CD14-positive monocyte (primary cell): ENCODE results near the gene EXOC1. TPM values are rescaled to one million over a fixed set of nuclear protein-coding genes. Genes with fewer than 3 reads are reported as not detected.

Source experiments
- DNase-seq, 3 donors: peaks; one replicate each; pipeline ENCODE4 v3.0.0-alpha.2; 2011 to 2022
- H2AFZ ChIP-seq: 2 replicates; pipeline ENCODE4 v1.6.0; 2012; ENCODE audit warnings: mild to moderate bottlenecking, low read depth, low read length, inconsistent platforms; ENCODE audit not compliant: insufficient read depth, poor library complexity, severe bottlenecking
- H3K27ac ChIP-seq, 2 donors: 1 replicate in 1 of 2; 2 replicates in 1 of 2; pipeline ENCODE4 v1.5.1; 2012 to 2013; ENCODE audit warnings: low read length in 2 of 2, control low read depth in 1 of 2, inconsistent platforms in 1 of 2, low read depth in 1 of 2, mild to moderate bottlenecking in 1 of 2
- H3K27me3 ChIP-seq, 2 donors: one replicate each; pipeline versions ENCODE4 v1.6.0 to v1.6.1; 2011 to 2013; ENCODE audit warnings: low read length in 2 of 2; ENCODE audit not compliant: control insufficient read depth in 2 of 2, insufficient read depth in 2 of 2
- H3K36me3 ChIP-seq, 2 donors: replicated peaks in 1 of 2; 1 replicate in 1 of 2; 2 replicates in 1 of 2; pipeline versions ENCODE4 v1.5.1 to v1.6.1; 2012 to 2013; ENCODE audit warnings: low read length in 2 of 2, control low read depth in 1 of 2, inconsistent platforms in 1 of 2, mild to moderate bottlenecking in 1 of 2; ENCODE audit not compliant: insufficient read depth in 2 of 2, control insufficient read depth in 1 of 2
- H3K4me1 ChIP-seq, 2 donors: 1 replicate in 1 of 2; 2 replicates in 1 of 2; pipeline versions ENCODE4 v1.5.1 to v1.6.1; 2012 to 2013; ENCODE audit warnings: low read length in 2 of 2, control low read depth in 1 of 2, inconsistent platforms in 1 of 2, mild to moderate bottlenecking in 1 of 2, moderate library complexity in 1 of 2; ENCODE audit not compliant: insufficient read depth in 2 of 2, control insufficient read depth in 1 of 2
- H3K4me2 ChIP-seq: replicated peaks from 2 replicates; pipeline ENCODE3; 2012; ENCODE audit warnings: low read length, moderate library complexity, mild to moderate bottlenecking; ENCODE audit not compliant: poor library complexity, severe bottlenecking; ENCODE audit errors: extremely low read depth
- H3K4me3 ChIP-seq, 3 experiments: fragments of 200-600 bp in 1 of 3; sonication (generic) in 1 of 3; replicated peaks in 1 of 3; 1 replicate in 2 of 3; 2 replicates in 1 of 3; pipeline ENCODE4 v1.5.1; 2011 to 2013; ENCODE audit warnings: low read length in 3 of 3, mild to moderate bottlenecking in 3 of 3, control low read depth in 2 of 3, low read depth in 2 of 3, inconsistent platforms in 1 of 3, moderate library complexity in 1 of 3
- H3K79me2 ChIP-seq: 2 replicates; pipeline ENCODE4 v1.6.0; 2012; ENCODE audit warnings: mild to moderate bottlenecking, control low read depth, inconsistent platforms, low read length, moderate library complexity; ENCODE audit not compliant: insufficient read depth
- H3K9ac ChIP-seq: 2 replicates; pipeline ENCODE4 v1.6.0; 2017; ENCODE audit warnings: low read length, mild to moderate bottlenecking; ENCODE audit not compliant: insufficient read depth, poor library complexity, severe bottlenecking
- H3K9me3 ChIP-seq, 2 donors: replicated peaks in 1 of 2; 1 replicate in 1 of 2; 2 replicates in 1 of 2; pipeline versions ENCODE4 v1.5.1 to v1.6.1; 2012 to 2013; ENCODE audit warnings: low read length in 2 of 2, control low read depth in 1 of 2; ENCODE audit not compliant: control insufficient read depth in 1 of 2, insufficient read depth in 1 of 2
- H4K20me1 ChIP-seq: 2 replicates; pipeline ENCODE4 v1.6.0; 2012; ENCODE audit warnings: mild to moderate bottlenecking, low read length, control low read depth, moderate library complexity; ENCODE audit not compliant: insufficient read depth
- H3K27ac Mint-ChIP-seq, 7 donors: one replicate each; pipeline ENCODE4 v1.8.0; 2020; ENCODE audit warnings: mild to moderate bottlenecking in 7 of 7, mixed read lengths in 7 of 7, moderate library complexity in 6 of 7, inconsistent platforms in 2 of 7
- H3K27me3 Mint-ChIP-seq, 3 donors: one replicate each; pipeline ENCODE4 v1.8.0; 2021 to 2022; ENCODE audit warnings: low read depth in 3 of 3, mild to moderate bottlenecking in 3 of 3, mixed read lengths in 3 of 3, moderate library complexity in 3 of 3, inconsistent platforms in 1 of 3
- H3K36me3 Mint-ChIP-seq, 2 donors: one replicate each; pipeline ENCODE4 v1.8.0; 2020; ENCODE audit warnings: mixed read lengths in 2 of 2, inconsistent platforms in 1 of 2, mild to moderate bottlenecking in 1 of 2
- H3K4me1 Mint-ChIP-seq: one replicate; pipeline ENCODE4 v1.8.0; 2020; ENCODE audit warnings: mild to moderate bottlenecking, mixed read lengths
- H3K4me3 Mint-ChIP-seq, 2 donors: one replicate each; pipeline ENCODE4 v1.8.0; 2020; ENCODE audit warnings: mild to moderate bottlenecking in 2 of 2, mixed read lengths in 2 of 2, moderate library complexity in 1 of 2
- H3K9me3 Mint-ChIP-seq, 7 donors: one replicate each; pipeline ENCODE4 v1.8.0; 2020 to 2022; ENCODE audit warnings: mixed read lengths in 7 of 7, mild to moderate bottlenecking in 6 of 7, moderate library complexity in 6 of 7, inconsistent platforms in 2 of 7
- WGBS: methylation state at CpG from one replicate; pipeline ENCODE4 v1.1.5; 2013; ENCODE audit warnings: missing lambda C conversion rate; ENCODE audit not compliant: insufficient coverage; 5-methylcytosine and 5-hydroxymethylcytosine counted together
- intact Hi-C, 2 donors: fragments of 100-400 bp; cut with micrococcal nuclease; formaldehyde crosslinking; loops; one replicate each; pipeline versions ENCODE4 v1.15.0 to v1.15.1; 2023
- polyA plus RNA-seq, 3 donors: library from polyadenylated mRNA; depleted of rRNA in 1 of 3; unstranded in 2 of 3; stranded (reverse) in 1 of 3; fragments of 300-500 nt in 2 of 3; fragments of >200 nt in 1 of 3; fragmentation: Illumina TruSeq in 2 of 3; gene quantifications; 1 replicate in 2 of 3; 2 replicates in 1 of 3; pipeline ENCODE4 v1.2.3, GENCODE V29; 2012 to 2021
- TF ChIP-seq, protein P1 (sequence below): fragments of 200-600 bp; IDR thresholded peaks from one replicate; pipeline ENCODE4 v1.8.0; 2022; ENCODE audit warnings: antibody characterized with exemption, mild to moderate bottlenecking

The EXOC1 gene
- polyA plus RNA-seq, 3 donors: 13.7 to 22.9 (median 21.2) TPM

DNA sequence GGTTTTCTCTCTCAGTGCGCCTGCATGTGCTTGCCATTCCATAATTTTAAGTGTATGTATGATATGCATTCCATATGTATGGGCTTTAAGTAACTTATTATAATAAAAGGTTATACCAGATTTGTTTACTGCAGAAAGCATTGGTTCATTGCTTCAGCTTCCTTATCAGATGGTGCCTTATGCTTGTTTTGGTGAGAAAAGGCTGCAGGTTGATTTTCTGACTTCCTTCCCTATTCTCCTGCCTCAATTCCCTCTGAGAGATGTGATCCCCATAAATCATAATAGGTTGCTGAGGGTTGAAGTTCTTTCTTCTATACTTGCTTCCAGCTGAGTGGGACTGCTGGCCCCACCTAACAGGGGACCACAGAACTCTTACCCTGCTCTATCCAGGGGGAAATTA, 85.0 kb downstream of the EXOC1 start:
- no peak overlapping the region for H3K4me3 ChIP-seq
- Mint-ChIP-seq H3K36me3 (no peaks in the 10 kb centered on the region), H3K9me3 (peaks cover 2 to 27% (median 11%) of the 10 kb centered on the region in 7 donors), H3K4me1 (no peaks in the 10 kb centered on the region), H3K27ac (no peak overlapping the region), H3K27me3 (no peaks in the 10 kb centered on the region), H3K4me3 (no peak overlapping the region)
- H3K27ac ChIP-seq: no peak overlapping the region
- no peaks in the 10 kb centered on the region for H3K36me3 ChIP-seq
- H4K20me1 ChIP-seq: no peaks in the 10 kb centered on the region
- 80% methylated on average over 1 of the region's 1 CpG for WGBS
- intact Hi-C loops: no loop called here
- no peak for DNase-seq
- peaks cover 4 to 6% of the 10 kb centered on the region in 2 donors for H3K9me3 ChIP-seq
- no peak overlapping the region for H3K4me2 ChIP-seq
- no peaks in the 10 kb centered on the region for H3K4me1 ChIP-seq
- TF ChIP-seq, protein P1, sequence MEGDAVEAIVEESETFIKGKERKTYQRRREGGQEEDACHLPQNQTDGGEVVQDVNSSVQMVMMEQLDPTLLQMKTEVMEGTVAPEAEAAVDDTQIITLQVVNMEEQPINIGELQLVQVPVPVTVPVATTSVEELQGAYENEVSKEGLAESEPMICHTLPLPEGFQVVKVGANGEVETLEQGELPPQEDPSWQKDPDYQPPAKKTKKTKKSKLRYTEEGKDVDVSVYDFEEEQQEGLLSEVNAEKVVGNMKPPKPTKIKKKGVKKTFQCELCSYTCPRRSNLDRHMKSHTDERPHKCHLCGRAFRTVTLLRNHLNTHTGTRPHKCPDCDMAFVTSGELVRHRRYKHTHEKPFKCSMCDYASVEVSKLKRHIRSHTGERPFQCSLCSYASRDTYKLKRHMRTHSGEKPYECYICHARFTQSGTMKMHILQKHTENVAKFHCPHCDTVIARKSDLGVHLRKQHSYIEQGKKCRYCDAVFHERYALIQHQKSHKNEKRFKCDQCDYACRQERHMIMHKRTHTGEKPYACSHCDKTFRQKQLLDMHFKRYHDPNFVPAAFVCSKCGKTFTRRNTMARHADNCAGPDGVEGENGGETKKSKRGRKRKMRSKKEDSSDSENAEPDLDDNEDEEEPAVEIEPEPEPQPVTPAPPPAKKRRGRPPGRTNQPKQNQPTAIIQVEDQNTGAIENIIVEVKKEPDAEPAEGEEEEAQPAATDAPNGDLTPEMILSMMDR: no peak
- no peak overlapping the region for H2AFZ ChIP-seq
- no peak overlapping the region for H3K9ac ChIP-seq
- no peaks in the 10 kb centered on the region for H3K27me3 ChIP-seq
- H3K79me2 ChIP-seq: no peaks in the 10 kb centered on the region

DNA sequence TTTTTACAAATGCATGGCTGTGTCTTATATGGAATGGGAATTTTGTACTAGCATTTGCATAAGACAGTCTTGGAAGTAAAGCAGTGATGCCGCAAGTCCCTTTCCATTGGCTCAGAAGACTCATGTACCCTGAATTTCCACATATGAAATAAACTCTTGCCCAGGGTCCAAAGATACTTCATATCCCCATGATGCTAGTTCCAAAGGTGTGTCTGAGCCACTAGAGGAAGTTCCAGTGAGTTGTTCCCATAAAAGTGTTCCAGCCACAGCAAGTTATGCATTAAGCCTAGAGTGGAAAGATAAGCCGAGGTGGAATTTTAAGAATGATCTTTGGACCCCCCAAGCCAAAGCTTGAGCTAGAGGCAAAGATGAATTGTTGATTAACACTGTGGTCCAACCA, 86.0 kb downstream of the EXOC1 start:
- no peaks in the 10 kb centered on the region for H3K36me3 Mint-ChIP-seq
- intact Hi-C loops: no loop called here

More for the DNA sequence above, 86.0 kb downstream of the EXOC1 start:
- Mint-ChIP-seq H3K27ac (no peak overlapping the region), H3K4me3 (no peak overlapping the region), H3K27me3 (no peaks in the 10 kb centered on the region), H3K9me3 (peaks cover 2 to 29% (median 11%) of the 10 kb centered on the region in 7 donors), H3K4me1 (no peaks in the 10 kb centered on the region)
- H3K36me3 ChIP-seq: no peaks in the 10 kb centered on the region
- no peaks in the 10 kb centered on the region for H3K79me2 ChIP-seq
- WGBS: 100% methylated on average over 1 of the region's 2 CpGs
- no peaks in the 10 kb centered on the region for H3K27me3 ChIP-seq
- H3K9ac ChIP-seq: no peak overlapping the region
- H3K9me3 ChIP-seq: peaks cover 4 to 6% of the 10 kb centered on the region in 2 donors
- no peaks in the 10 kb centered on the region for H4K20me1 ChIP-seq
- TF ChIP-seq, protein P1: no peak
- no peaks in the 10 kb centered on the region for H3K4me1 ChIP-seq
- DNase-seq: no peak
- H3K4me2 ChIP-seq: no peak overlapping the region
- no peak overlapping the region for H3K4me3 ChIP-seq
- no peak overlapping the region for H2AFZ ChIP-seq
- no peak overlapping the region for H3K27ac ChIP-seq
